Ishikawa (cell line): ENCODE results near the gene MCM9.

ENCODE experiments used
- CEBPB ChIP-seq: IDR thresholded peaks from 2 replicates; pipeline ENCODE4 v1.6.1; 2012
- CREB1 ChIP-seq: IDR thresholded peaks from 2 replicates; pipeline ENCODE4 v1.6.1; 2012; ENCODE audit warnings: low read depth
- EGR1 ChIP-seq: IDR thresholded peaks from 2 replicates; pipeline ENCODE4 v1.6.1; 2012
- EP300 ChIP-seq: IDR thresholded peaks from 2 replicates; pipeline ENCODE4 v1.6.1; 2012; ENCODE audit warnings: borderline replicate concordance
- FOXM1 ChIP-seq: IDR thresholded peaks from 2 replicates; pipeline ENCODE4 v1.6.1; 2012; ENCODE audit warnings: low read depth, borderline replicate concordance
- MAX ChIP-seq: IDR thresholded peaks from 2 replicates; pipeline ENCODE4 v1.6.1; 2012
- NFIC ChIP-seq: IDR thresholded peaks from 2 replicates; pipeline ENCODE4 v1.6.1; 2012
- RAD21 ChIP-seq: IDR thresholded peaks from 2 replicates; pipeline ENCODE4 v1.6.1; 2012; ENCODE audit warnings: low read depth
- REST ChIP-seq: IDR thresholded peaks from 2 replicates; pipeline ENCODE4 v1.6.1; 2012; ENCODE audit warnings: low read depth, mild to moderate bottlenecking
- TAF1 ChIP-seq: IDR thresholded peaks from 2 replicates; pipeline ENCODE4 v1.6.1; 2012; ENCODE audit warnings: low read depth, mild to moderate bottlenecking
- TCF12 ChIP-seq: IDR thresholded peaks from 2 replicates; pipeline ENCODE4 v1.6.1; 2012; ENCODE audit warnings: low read depth
- TEAD4 ChIP-seq: IDR thresholded peaks from 2 replicates; pipeline ENCODE4 v1.6.1; 2012
- USF1 ChIP-seq: IDR thresholded peaks from 2 replicates; pipeline ENCODE4 v1.6.1; 2012
- YY1 ChIP-seq: IDR thresholded peaks from 2 replicates; pipeline ENCODE4 v1.6.1; 2012; ENCODE audit warnings: low read depth
- ZBTB7A ChIP-seq: IDR thresholded peaks from 2 replicates; pipeline ENCODE4 v1.6.1; 2012; ENCODE audit warnings: low read depth

Gene MCM9

GRCh38 chr6:118869894-118870589 is 64.9 kb downstream of the MCM9 start:
- TF ChIP-seq FOXM1, result no peak
- TF ChIP-seq TCF12, result no peak
- TF ChIP-seq REST, result no peak
- TF ChIP-seq TEAD4, result no peak
- no peak for TF ChIP-seq NFIC

GRCh38 chr6:118869350-118869749 is 65.6 kb downstream of the MCM9 start:
- TF ChIP-seq NFIC (no peak), EGR1 (no peak), CREB1 (no peak), RAD21 (no peak), TEAD4 (no peak), ZBTB7A (no peak), TAF1 (no peak), MAX (no peak), TCF12 (no peak)

- TF ChIP-seq YY1, result no peak
- TF ChIP-seq REST, result no peak
- TF ChIP-seq CREB1, result no peak
- no peak for TF ChIP-seq EGR1
- TF ChIP-seq CEBPB, result no peak
- TF ChIP-seq TAF1, result no peak
- TF ChIP-seq TCF12, result no peak
- no peak for TF ChIP-seq RAD21
- no peak for TF ChIP-seq NFIC
- TF ChIP-seq MAX, result no peak
- TF ChIP-seq FOXM1, result no peak
- TF ChIP-seq TEAD4, result no peak
- TF ChIP-seq ZBTB7A, result no peak
- no peak for TF ChIP-seq EP300
- no peak for TF ChIP-seq USF1
Measured at GRCh38 chr6:118867181-118867580, 67.8 kb downstream of the MCM9 start.

GRCh38 chr6:118865100-118865391 is 69.9 kb downstream of the MCM9 start:
- TF ChIP-seq REST (no peak), CEBPB (no peak), MAX (no peak), FOXM1 (no peak), YY1 (no peak), TAF1 (no peak), EGR1 (no peak), NFIC (no peak), EP300 (no peak)

GRCh38 chr6:118864341-118865099 is 70.4 kb downstream of the MCM9 start:
- TF ChIP-seq USF1 (no peak), CREB1 (no peak), FOXM1 (no peak), CEBPB (no peak), NFIC (no peak), RAD21 (no peak), REST (no peak), TCF12 (no peak), EGR1 (no peak), MAX (no peak), TEAD4 (no peak), EP300 (no peak), YY1 (no peak), TAF1 (no peak), ZBTB7A (no peak)
